ENCODE measurements around the gene SEC22C.
A peak's percentile ranks its signal among the peaks of the same experiment; 100 is the strongest.

The SEC22C gene

DNA sequence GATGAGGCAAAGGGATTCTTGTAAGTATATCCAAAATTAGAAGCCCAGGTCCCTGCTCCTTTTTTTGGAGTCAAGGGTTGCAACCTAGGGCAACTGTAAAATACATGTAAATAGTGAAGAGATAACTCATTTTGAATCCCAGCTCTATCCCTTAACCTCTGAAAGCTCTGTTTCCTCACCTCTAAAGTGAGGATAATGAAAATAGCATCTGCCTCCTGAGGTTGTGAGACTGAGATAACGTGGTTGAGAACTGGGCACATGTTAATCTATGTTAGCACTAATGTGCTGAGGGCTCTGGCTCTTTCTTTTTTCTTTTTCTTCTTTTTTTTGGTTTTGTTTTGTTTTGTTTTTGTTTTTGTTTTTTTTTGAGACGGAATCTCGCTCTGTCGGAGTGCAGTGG lies 13.9 kb upstream of the SEC22C start:
- TF ChIP-seq, protein P1, sequence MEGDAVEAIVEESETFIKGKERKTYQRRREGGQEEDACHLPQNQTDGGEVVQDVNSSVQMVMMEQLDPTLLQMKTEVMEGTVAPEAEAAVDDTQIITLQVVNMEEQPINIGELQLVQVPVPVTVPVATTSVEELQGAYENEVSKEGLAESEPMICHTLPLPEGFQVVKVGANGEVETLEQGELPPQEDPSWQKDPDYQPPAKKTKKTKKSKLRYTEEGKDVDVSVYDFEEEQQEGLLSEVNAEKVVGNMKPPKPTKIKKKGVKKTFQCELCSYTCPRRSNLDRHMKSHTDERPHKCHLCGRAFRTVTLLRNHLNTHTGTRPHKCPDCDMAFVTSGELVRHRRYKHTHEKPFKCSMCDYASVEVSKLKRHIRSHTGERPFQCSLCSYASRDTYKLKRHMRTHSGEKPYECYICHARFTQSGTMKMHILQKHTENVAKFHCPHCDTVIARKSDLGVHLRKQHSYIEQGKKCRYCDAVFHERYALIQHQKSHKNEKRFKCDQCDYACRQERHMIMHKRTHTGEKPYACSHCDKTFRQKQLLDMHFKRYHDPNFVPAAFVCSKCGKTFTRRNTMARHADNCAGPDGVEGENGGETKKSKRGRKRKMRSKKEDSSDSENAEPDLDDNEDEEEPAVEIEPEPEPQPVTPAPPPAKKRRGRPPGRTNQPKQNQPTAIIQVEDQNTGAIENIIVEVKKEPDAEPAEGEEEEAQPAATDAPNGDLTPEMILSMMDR (IDR thresholded peaks at IDR 0.05; ENCODE audit: insufficient read depth, low read depth, low read length, missing control alignments): no peak
- no peak for DNase-seq (ENCODE audit: low read depth)
- H3K4me3 ChIP-seq (ENCODE audit: low read length): no peak overlapping the region

DNA sequence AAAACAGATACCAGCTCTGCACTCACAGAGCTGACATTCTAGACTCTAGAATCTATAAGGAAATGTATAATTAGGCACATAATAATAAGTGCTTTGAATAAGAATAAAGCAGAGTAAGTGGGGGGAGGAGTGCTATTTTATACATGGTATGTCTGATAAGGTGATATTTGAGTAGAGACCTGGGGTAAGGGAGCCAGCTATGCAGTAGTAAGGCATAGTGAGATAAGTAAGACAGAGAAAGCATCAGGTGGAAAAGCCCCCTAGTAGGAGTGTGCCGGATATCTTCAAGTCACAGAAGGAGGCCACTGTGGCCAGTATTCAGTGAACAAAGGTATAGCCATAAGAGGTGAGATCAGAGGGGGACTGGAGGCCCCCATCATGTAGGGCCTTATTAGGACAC lies 11.9 kb upstream of the SEC22C start:
- no peak overlapping the region for H3K4me3 ChIP-seq (ENCODE audit: low read length)
- TF ChIP-seq, protein P1 (IDR thresholded peaks at IDR 0.05; ENCODE audit: insufficient read depth, low read depth, low read length, missing control alignments): no peak
- DNase-seq (ENCODE audit: low read depth): no peak

DNA sequence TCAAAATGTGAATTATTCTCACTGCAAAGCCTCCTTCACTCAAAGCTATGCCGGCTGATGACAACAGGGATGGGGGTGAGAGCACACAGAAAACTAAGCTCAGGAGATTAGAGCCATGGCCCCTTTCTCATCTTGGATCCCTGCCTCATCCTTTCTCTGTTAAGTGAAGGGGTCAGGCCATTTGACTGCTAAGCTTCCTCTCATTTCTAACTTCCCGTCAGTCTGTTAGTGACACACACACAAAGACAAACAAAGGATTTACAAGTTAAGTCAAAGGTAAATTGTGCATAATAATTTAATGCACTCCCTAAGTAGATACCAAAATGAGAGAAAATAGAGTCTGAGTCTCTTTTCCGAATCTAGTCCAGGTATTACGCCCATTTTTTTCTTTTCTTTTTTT lies 10.0 kb upstream of the SEC22C start:
- no peak for DNase-seq (ENCODE audit: low read depth)
- peak overlapping the region; percentile 68 for H3K4me3 ChIP-seq (ENCODE audit: low read length)

DNA sequence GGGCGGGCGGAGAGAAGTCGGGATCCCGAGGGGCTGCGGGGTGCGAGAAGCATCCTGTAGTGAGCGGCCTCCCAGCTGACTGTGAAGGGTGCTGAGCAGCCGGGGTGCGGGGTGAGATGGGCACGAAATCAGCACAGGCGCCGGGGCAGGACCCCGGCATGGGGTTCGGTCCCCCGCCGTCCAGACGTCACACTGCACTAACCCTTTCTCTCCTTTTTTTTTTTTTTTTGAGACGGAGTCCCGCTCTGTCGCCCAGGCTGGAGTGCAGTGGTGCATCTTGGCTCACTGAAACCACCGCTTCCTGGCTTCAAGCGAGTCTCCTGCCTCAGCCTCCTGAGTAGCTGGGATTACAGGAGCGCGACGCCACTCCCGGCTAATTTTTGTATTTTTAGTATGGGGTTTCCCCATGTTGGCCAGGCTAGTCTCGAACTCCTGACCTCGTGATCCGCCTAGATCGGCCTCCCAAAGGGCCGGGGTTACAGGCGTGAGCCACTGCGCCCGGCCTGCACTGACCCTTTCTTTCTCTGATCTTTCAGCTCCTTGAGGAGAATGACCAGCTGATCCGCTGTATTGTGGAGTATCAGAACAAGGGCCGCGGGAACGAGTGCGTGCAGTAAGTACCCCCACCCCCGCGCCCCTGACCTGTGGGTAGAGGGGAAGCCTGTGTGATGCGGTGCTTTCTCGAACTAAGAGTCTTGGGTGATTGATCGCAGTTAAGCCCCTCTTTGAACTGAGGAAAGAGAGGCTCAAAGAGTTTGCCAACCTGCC lies 9.4 kb upstream of the SEC22C start:
- TF ChIP-seq, protein P1 (IDR thresholded peaks at IDR 0.05; ENCODE audit: insufficient read depth, low read depth, low read length, missing control alignments): no peak
- H3K4me3 ChIP-seq (ENCODE audit: low read length): peak overlapping the region; percentile 68
- DNase-seq (ENCODE audit: low read depth): no peak

More for the DNA sequence above, 10.0 kb upstream of the SEC22C start:
- TF ChIP-seq, protein P1 (IDR thresholded peaks at IDR 0.05; ENCODE audit: insufficient read depth, low read depth, low read length, missing control alignments): no peak

DNA sequence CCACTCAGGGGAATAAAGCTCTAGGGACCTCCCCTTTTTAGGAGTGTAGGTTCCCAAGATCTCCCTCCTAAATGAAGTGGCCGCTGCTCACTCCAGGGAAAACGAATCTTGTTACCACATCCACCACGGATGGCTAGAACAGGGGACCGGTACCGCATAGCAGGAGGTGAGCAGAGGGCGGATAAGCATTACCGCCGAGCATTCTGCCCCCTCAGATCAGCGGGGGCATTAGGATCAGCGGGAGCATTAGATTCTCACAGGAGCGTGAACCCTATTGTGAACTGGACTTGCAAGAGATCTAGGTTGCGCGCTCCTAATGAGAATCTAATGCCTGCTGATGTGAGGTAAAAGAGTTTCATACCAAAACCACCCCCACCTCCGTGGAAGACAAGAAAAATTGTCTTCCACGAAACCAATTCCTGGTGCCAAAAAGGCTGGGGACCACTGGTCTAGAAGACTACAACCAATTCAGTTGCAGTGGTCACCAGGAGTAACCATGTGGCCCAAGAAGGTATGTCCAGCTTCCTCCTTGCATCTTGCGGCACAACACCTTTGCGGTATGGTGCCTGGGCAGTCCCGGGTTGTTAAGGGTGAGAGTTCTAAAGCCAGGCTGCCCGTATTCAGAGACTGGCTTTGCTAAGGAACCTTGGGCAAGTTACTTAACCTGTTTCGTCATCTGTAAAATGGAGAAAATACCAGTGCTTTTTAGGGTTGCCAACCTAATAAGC lies 7.8 kb upstream of the SEC22C start:
- no peak for DNase-seq (ENCODE audit: low read depth)
- no peak overlapping the region for H3K4me3 ChIP-seq (ENCODE audit: low read length)

DNA sequence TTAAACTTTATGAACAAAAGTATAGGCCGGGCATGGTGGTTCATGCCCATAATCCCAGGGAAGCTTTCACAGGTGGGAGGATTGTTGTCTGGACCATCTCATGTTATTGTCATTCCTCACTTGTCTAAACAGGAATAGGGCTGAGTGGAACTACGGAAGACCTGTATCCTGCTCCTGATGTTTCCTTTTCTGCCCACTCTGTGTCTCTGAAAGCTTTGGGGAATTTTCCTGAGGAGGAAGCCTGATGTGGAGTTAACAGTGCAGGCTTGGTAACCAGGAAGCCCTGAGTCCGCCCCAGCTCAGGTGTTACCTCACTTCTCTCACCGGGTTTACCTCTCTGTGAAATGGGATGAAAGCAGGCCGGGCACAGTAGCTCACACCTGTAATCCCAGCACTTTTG lies 6.9 kb upstream of the SEC22C start:
- TF ChIP-seq, protein P1 (IDR thresholded peaks at IDR 0.05; ENCODE audit: insufficient read depth, low read depth, low read length, missing control alignments): no peak
- no peak overlapping the region for H3K4me3 ChIP-seq (ENCODE audit: low read length)
- peak; percentile 63 for DNase-seq (ENCODE audit: low read depth)

More for the DNA sequence above, 7.8 kb upstream of the SEC22C start:
- TF ChIP-seq, protein P1 (IDR thresholded peaks at IDR 0.05; ENCODE audit: insufficient read depth, low read depth, low read length, missing control alignments): no peak
